WTC11 (cell line): Measurements from ENCODE around the gene KIFC3. TPM values are rescaled to one million over a fixed set of nuclear protein-coding genes. Genes with fewer than 3 reads are reported as not detected.

Source experiments
- ATAC-seq: fragments of 200-7000 bp; cut with Tn5 transposase; 2 replicates; pipeline ENCODE4 v1.10.0; 2021; ENCODE audit warnings: mild to moderate bottlenecking, moderate library complexity
- CTCF ChIA-PET: fragments of 300-600 bp; sonication (Branson Sonifier 250); formaldehyde crosslinking; loops from one replicate; lab custom pipeline; 2021; ENCODE audit warnings: antibody characterized with exemption; lab: Charles Lee
- POLR2A ChIA-PET: fragments of 350-600 bp; sonication (Branson Sonifier 250); formaldehyde crosslinking; loops from one replicate; lab custom pipeline; 2021; ENCODE audit warnings: antibody characterized with exemption; lab: Charles Lee
- DNase-seq: peaks from one replicate; pipeline ENCODE4 v3.0.0; 2021; ENCODE audit warnings: low spot score
- H3K27ac Mint-ChIP-seq: 2 replicates; pipeline ENCODE4 v1.8.0; 2021; ENCODE audit warnings: mixed read lengths
- H3K27me3 Mint-ChIP-seq: 2 replicates; pipeline ENCODE4 v1.8.0; 2021; ENCODE audit warnings: low read depth, mild to moderate bottlenecking, moderate library complexity, mixed read lengths
- H3K36me3 Mint-ChIP-seq: 2 replicates; pipeline ENCODE4 v1.8.0; 2021; ENCODE audit warnings: mixed read lengths
- H3K4me1 Mint-ChIP-seq: 2 replicates; pipeline ENCODE4 v1.8.0; 2022; ENCODE audit warnings: mixed read lengths
- H3K4me3 Mint-ChIP-seq: 2 replicates; pipeline ENCODE4 v1.8.0; 2021; ENCODE audit warnings: mild to moderate bottlenecking, moderate library complexity, mixed read lengths
- H3K9me3 Mint-ChIP-seq: 2 replicates; pipeline ENCODE4 v1.8.0; 2021; ENCODE audit warnings: mixed read lengths
- ATF1 ChIP-seq: sonication (generic); formaldehyde crosslinking; IDR thresholded peaks from 2 replicates; pipeline ENCODE4 v1.8.1; 2023; ENCODE audit warnings: mild to moderate bottlenecking, moderate library complexity, missing genetic modification reagents
- CBFB ChIP-seq: sonication (generic); formaldehyde crosslinking; IDR thresholded peaks from 2 replicates; pipeline ENCODE4 v1.8.1; 2022; ENCODE audit warnings: mild to moderate bottlenecking, low read depth, missing genetic modification reagents
- CREM ChIP-seq: sonication (generic); formaldehyde crosslinking; IDR thresholded peaks from 2 replicates; pipeline ENCODE4 v1.8.1; 2022; ENCODE audit warnings: mild to moderate bottlenecking, missing genetic modification reagents, moderate library complexity
- ESRRA ChIP-seq: sonication (generic); formaldehyde crosslinking; IDR thresholded peaks from 2 replicates; pipeline ENCODE4 v1.8.1; 2022; ENCODE audit warnings: mild to moderate bottlenecking, missing genetic modification reagents, borderline replicate concordance
- FOXJ3 ChIP-seq: sonication (generic); formaldehyde crosslinking; IDR thresholded peaks from 2 replicates; pipeline ENCODE4 v1.9.0; 2021; ENCODE audit warnings: missing genetic modification reagents, mild to moderate bottlenecking, borderline replicate concordance
- FOXP1 ChIP-seq: sonication (generic); formaldehyde crosslinking; IDR thresholded peaks from 2 replicates; pipeline ENCODE4 v1.8.0; 2022; ENCODE audit warnings: missing genetic modification reagents, mild to moderate bottlenecking, moderate library complexity, borderline replicate concordance
- GTF2I ChIP-seq: fragments of 250-450 bp; sonication (Bioruptor Pico); conservative IDR thresholded peaks from 2 replicates; pipeline ENCODE4 v1.4.0; 2021; ENCODE audit warnings: mild to moderate bottlenecking
- HMGA2 ChIP-seq: fragments of 250-450 bp; sonication (Bioruptor Pico); IDR thresholded peaks from 2 replicates; pipeline ENCODE4 v1.4.0; 2021; ENCODE audit warnings: mild to moderate bottlenecking, moderate library complexity
- JUN ChIP-seq: sonication (generic); formaldehyde crosslinking; IDR thresholded peaks from 2 replicates; pipeline ENCODE4 v1.8.0; 2023; ENCODE audit warnings: mild to moderate bottlenecking, missing genetic modification reagents
- NFYB ChIP-seq: sonication (generic); formaldehyde crosslinking; conservative IDR thresholded peaks from 2 replicates; pipeline ENCODE4 v1.8.0; 2022; ENCODE audit warnings: low read depth, missing genetic modification reagents
- OVOL2 ChIP-seq: fragments of 250-450 bp; sonication (Bioruptor Pico); IDR thresholded peaks from 2 replicates; pipeline ENCODE4 v1.9.0; 2021; ENCODE audit warnings: mild to moderate bottlenecking, borderline replicate concordance
- TCF7 ChIP-seq: sonication (generic); formaldehyde crosslinking; IDR thresholded peaks from 2 replicates; pipeline ENCODE4 v1.8.0; 2022; ENCODE audit warnings: mild to moderate bottlenecking, low read depth, missing genetic modification reagents, moderate library complexity
- TEAD1 ChIP-seq: sonication (generic); formaldehyde crosslinking; IDR thresholded peaks from 2 replicates; pipeline ENCODE4 v1.8.0; 2022; ENCODE audit warnings: mild to moderate bottlenecking, missing genetic modification reagents
- TP53 ChIP-seq: sonication (generic); formaldehyde crosslinking; IDR thresholded peaks from 2 replicates; pipeline ENCODE4 v1.8.1; 2023; ENCODE audit warnings: mild to moderate bottlenecking, missing genetic modification reagents
- ZNF263 ChIP-seq: sonication (generic); formaldehyde crosslinking; IDR thresholded peaks from 2 replicates; pipeline ENCODE4 v1.8.1; 2022; ENCODE audit warnings: low read depth, mild to moderate bottlenecking, moderate library complexity, missing genetic modification reagents
- ZNF396 ChIP-seq: fragments of 250-450 bp; sonication (Bioruptor Pico); IDR thresholded peaks from 2 replicates; pipeline ENCODE4 v1.8.0; 2021; ENCODE audit warnings: mild to moderate bottlenecking, moderate library complexity, borderline replicate concordance
- ZNF423 ChIP-seq: fragments of 250-450 bp; sonication (Bioruptor Pico); IDR thresholded peaks from 2 replicates; pipeline ENCODE4 v2.1.2; 2022; ENCODE audit warnings: mild to moderate bottlenecking, moderate library complexity
- ZNF671 ChIP-seq: fragments of 250-450 bp; sonication (Bioruptor Pico); IDR thresholded peaks from 2 replicates; pipeline ENCODE4 v1.8.0; 2021; ENCODE audit warnings: mild to moderate bottlenecking
- total RNA-seq: library from RNA; stranded (reverse); gene quantifications from 3 replicates; pipeline ENCODE4 v1.2.3, GENCODE V29; 2021
- TF ChIP-seq, protein P1 (sequence below): sonication (generic); formaldehyde crosslinking; IDR thresholded peaks from 2 replicates; pipeline ENCODE4 v1.8.1; 2022; ENCODE audit warnings: missing genetic modification reagents, borderline replicate concordance
- TF ChIP-seq, protein P2 (sequence below): sonication (generic); formaldehyde crosslinking; IDR thresholded peaks from 2 replicates; pipeline ENCODE4 v1.8.0; 2023; ENCODE audit warnings: missing genetic modification reagents
- TF ChIP-seq, protein P3 (sequence below): sonication (generic); formaldehyde crosslinking; IDR thresholded peaks from 2 replicates; pipeline ENCODE4 v1.8.1; 2022; ENCODE audit warnings: mild to moderate bottlenecking, moderate library complexity, missing genetic modification reagents
- TF ChIP-seq, protein P4 (sequence below): fragments of 250-450 bp; sonication (Bioruptor Pico); IDR thresholded peaks from 2 replicates; pipeline ENCODE4 v1.9.0; 2021; ENCODE audit warnings: mild to moderate bottlenecking
- TF ChIP-seq, protein P5 (sequence below): fragments of 250-450 bp; sonication (Bioruptor Pico); IDR thresholded peaks from 2 replicates; pipeline ENCODE4 v1.9.0; 2021; ENCODE audit warnings: moderate library complexity, mild to moderate bottlenecking, inconsistent platforms, borderline replicate concordance
- TF ChIP-seq, protein P6 (sequence below): fragments of 200-600 bp; IDR thresholded peaks from 2 replicates; pipeline ENCODE4 v1.8.0; 2022; ENCODE audit warnings: antibody characterized with exemption

The KIFC3 gene
- total RNA-seq, 1 experiment from 2014 or later = 11.6 TPM

DNA sequence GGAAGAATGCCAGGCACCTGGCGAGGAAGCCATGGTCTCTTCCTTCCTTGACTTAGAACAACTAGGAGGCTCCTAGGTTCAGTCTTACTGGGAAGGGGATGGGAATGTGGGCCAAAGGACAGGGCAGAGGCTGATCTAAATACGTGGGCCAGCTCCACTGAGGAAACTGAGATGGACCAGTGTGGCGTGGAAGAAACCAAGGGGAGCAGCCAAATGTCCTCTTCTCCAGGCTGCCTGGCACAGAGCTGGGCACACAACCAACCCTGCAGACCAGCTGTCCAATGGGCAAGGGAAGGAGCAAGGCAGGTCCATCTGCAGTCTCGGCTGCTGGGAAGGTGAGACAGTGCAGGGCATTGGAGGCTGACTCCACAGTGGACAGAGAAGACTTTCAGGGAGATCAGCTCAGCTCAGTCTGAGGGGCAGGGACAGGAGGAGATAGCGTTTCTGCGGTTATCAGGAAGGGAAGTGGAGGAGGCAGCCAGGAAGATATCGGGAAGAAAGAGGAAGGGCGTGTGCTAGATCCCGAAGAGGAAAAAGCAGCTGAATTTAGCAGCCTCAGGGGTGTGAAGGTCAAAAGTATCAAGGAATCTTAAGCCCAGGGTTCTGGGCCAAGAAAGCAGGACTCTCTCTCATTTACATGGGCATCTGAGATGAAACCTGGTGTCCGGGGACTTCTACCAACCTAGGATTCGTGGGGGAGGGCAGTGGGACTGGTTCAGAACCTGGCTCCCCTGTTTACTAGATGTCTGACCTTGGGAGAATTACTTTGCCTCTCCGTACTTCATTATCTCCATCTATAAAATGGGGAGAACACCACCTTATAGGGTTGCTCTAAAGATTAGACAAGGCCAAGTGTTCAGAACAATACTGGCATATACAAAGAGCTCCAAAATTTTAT is 1.8 kb downstream of the KIFC3 start:
- no peak for ATAC-seq
- Mint-ChIP-seq H3K36me3 (no peaks in the 10 kb centered on the region), H3K27me3 (peaks cover 31% of the 10 kb centered on the region), H3K9me3 (no peaks in the 10 kb centered on the region), H3K4me3 (peak overlapping the region; percentile 57; the same call in 1 of the 2 replicates), H3K27ac (peak overlapping the region; percentile 71; the same call in 1 of the 2 replicates), H3K4me1 (peaks cover 62% of the 10 kb centered on the region)
- DNase-seq = no peak
- POLR2A ChIA-PET = no interaction called here
- no peak for TF ChIP-seq TEAD1
- TF ChIP-seq, protein P1, sequence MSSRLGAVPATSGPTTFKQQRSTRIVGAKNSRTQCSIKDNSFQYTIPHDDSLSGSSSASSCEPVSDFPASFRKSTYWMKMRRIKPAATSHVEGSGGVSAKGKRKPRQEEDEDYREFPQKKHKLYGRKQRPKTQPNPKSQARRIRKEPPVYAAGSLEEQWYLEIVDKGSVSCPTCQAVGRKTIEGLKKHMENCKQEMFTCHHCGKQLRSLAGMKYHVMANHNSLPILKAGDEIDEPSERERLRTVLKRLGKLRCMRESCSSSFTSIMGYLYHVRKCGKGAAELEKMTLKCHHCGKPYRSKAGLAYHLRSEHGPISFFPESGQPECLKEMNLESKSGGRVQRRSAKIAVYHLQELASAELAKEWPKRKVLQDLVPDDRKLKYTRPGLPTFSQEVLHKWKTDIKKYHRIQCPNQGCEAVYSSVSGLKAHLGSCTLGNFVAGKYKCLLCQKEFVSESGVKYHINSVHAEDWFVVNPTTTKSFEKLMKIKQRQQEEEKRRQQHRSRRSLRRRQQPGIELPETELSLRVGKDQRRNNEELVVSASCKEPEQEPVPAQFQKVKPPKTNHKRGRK = no peak
- no peak for TF ChIP-seq FOXJ3 (CRISPR knock-in tag)
- TF ChIP-seq TP53 (CRISPR knock-in tag) = no peak
- TF ChIP-seq, protein P2, sequence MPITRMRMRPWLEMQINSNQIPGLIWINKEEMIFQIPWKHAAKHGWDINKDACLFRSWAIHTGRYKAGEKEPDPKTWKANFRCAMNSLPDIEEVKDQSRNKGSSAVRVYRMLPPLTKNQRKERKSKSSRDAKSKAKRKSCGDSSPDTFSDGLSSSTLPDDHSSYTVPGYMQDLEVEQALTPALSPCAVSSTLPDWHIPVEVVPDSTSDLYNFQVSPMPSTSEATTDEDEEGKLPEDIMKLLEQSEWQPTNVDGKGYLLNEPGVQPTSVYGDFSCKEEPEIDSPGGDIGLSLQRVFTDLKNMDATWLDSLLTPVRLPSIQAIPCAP = no peak
- TF ChIP-seq HMGA2 (CRISPR knock-in tag) = no peak
- no peak for TF ChIP-seq CBFB (CRISPR knock-in tag)
- no peak for TF ChIP-seq ESRRA (CRISPR knock-in tag)
- no peak for TF ChIP-seq ZNF263 (CRISPR knock-in tag)
- TF ChIP-seq, protein P3, sequence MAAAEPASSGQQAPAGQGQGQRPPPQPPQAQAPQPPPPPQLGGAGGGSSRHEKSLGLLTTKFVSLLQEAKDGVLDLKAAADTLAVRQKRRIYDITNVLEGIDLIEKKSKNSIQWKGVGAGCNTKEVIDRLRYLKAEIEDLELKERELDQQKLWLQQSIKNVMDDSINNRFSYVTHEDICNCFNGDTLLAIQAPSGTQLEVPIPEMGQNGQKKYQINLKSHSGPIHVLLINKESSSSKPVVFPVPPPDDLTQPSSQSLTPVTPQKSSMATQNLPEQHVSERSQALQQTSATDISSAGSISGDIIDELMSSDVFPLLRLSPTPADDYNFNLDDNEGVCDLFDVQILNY (CRISPR knock-in tag) = no peak
- no peak for TF ChIP-seq NFYB
- no peak for TF ChIP-seq ATF1 (CRISPR knock-in tag)
- TF ChIP-seq, protein P4, sequence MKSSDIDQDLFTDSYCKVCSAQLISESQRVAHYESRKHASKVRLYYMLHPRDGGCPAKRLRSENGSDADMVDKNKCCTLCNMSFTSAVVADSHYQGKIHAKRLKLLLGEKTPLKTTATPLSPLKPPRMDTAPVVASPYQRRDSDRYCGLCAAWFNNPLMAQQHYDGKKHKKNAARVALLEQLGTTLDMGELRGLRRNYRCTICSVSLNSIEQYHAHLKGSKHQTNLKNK (CRISPR knock-in tag) = no peak
- no peak for TF ChIP-seq TCF7 (CRISPR knock-in tag)
- no peak for TF ChIP-seq JUN
- TF ChIP-seq ZNF423 (CRISPR knock-in tag) = no peak
- TF ChIP-seq ZNF671 (CRISPR knock-in tag) = no peak
- CTCF ChIA-PET = interaction anchor here (1.1 to 10.8 kb wide), 11 partner anchors 24 to 321 kb away, joined by 3 to 120 read pairs (median 3); no protein-coding TSS in a partner anchor

DNA sequence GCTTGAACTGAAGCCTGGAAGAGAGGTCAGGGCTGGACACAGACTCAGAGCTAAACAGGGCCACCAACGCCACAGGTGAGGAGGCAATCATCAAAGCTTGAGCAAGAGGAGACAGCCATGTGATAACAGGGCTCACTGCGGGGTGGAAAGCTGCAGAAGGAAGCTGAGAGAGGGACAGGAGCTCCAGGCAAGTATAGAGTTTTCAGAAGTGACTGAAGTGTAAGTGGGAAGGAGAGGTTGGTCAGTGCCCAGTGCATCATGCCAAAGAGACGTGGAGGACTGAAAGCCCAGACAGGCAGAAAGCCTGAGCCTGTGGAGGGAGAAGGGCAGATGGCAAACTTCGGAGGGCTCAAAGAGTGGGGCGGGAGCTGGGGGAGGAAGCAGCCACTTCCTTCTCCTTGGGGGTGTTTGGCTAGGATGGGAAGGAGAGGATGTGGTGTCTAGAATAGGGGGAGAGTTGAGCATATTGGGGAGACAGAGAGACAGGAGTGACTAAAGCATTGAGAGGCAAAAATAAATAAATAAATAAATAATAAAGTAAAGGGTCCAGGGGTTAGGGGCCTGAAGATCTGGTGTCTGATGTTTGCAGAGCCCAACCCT is 2.6 kb downstream of the KIFC3 start:
- ATAC-seq (no peak), DNase-seq (no peak)
- no peaks in the 10 kb centered on the region for H3K36me3 Mint-ChIP-seq
- H3K27ac Mint-ChIP-seq = no peak overlapping the region
- H3K4me1 Mint-ChIP-seq = peaks cover 67% of the 10 kb centered on the region
- ChIA-PET POLR2A (interaction anchor here (0.8 kb wide), 1 partner anchor 10 kb away, joined by 3 read pairs; no protein-coding TSS in a partner anchor), CTCF (interaction anchor here (1.2 to 10.8 kb wide), 5 partner anchors 23 to 322 kb away, joined by 3 to 120 read pairs (median 3); no protein-coding TSS in a partner anchor)
- no peak for TF ChIP-seq GTF2I
- TF ChIP-seq CREM (CRISPR knock-in tag) = no peak
- no peak for TF ChIP-seq FOXP1
- no peak for TF ChIP-seq OVOL2 (CRISPR knock-in tag)
- TF ChIP-seq FOXJ3 (CRISPR knock-in tag) = no peak
- TF ChIP-seq, protein P5, sequence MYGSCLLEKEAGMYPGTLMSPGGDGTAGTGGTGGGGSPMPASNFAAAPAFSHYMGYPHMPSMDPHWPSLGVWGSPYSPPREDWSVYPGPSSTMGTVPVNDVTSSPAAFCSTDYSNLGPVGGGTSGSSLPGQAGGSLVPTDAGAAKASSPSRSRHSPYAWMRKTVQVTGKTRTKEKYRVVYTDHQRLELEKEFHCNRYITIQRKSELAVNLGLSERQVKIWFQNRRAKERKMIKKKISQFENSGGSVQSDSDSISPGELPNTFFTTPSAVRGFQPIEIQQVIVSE (CRISPR knock-in tag) = no peak
- TF ChIP-seq ZNF396 (CRISPR knock-in tag) = no peak
- TF ChIP-seq, protein P6, sequence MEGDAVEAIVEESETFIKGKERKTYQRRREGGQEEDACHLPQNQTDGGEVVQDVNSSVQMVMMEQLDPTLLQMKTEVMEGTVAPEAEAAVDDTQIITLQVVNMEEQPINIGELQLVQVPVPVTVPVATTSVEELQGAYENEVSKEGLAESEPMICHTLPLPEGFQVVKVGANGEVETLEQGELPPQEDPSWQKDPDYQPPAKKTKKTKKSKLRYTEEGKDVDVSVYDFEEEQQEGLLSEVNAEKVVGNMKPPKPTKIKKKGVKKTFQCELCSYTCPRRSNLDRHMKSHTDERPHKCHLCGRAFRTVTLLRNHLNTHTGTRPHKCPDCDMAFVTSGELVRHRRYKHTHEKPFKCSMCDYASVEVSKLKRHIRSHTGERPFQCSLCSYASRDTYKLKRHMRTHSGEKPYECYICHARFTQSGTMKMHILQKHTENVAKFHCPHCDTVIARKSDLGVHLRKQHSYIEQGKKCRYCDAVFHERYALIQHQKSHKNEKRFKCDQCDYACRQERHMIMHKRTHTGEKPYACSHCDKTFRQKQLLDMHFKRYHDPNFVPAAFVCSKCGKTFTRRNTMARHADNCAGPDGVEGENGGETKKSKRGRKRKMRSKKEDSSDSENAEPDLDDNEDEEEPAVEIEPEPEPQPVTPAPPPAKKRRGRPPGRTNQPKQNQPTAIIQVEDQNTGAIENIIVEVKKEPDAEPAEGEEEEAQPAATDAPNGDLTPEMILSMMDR = no peak
- H3K4me3 Mint-ChIP-seq = no peak overlapping the region
- H3K9me3 Mint-ChIP-seq = no peaks in the 10 kb centered on the region
- H3K27me3 Mint-ChIP-seq = peaks cover 31% of the 10 kb centered on the region
